ENCODE results near the gene DYNC1LI2.

DYNC1LI2 gene

GRCh38 chr16:66701516-66701915 is 49.9 kb downstream of the DYNC1LI2 start:
- no peak for DNase-seq (ENCODE audit: low read depth)
- TF ChIP-seq POLR2A (IDR thresholded peaks at IDR 0.05; ENCODE audit: extremely low read depth, insufficient read length): no peak
- TF ChIP-seq MYC (IDR thresholded peaks at IDR 0.05; ENCODE audit: low read depth, low read length): no peak
- H3K4me3 ChIP-seq (ENCODE audit: low read depth, low read length): no peak overlapping the region

GRCh38 chr16:66701026-66701425 is 50.4 kb downstream of the DYNC1LI2 start:
- DNase-seq (ENCODE audit: low read depth): no peak

GRCh38 chr16:66699898-66700297 is 51.5 kb downstream of the DYNC1LI2 start:
- no peak for DNase-seq (ENCODE audit: low read depth)
- TF ChIP-seq POLR2A (IDR thresholded peaks at IDR 0.05; ENCODE audit: extremely low read depth, insufficient read length): no peak
- no peak for TF ChIP-seq MYC (IDR thresholded peaks at IDR 0.05; ENCODE audit: low read depth, low read length)
- TF ChIP-seq MAX (IDR thresholded peaks at IDR 0.05; ENCODE audit: low read depth, low read length): no peak
- no peak for TF ChIP-seq CTCF (IDR thresholded peaks at IDR 0.05; ENCODE audit: low read depth, low read length)

More at GRCh38 chr16:66701026-66701425, 50.4 kb downstream of the DYNC1LI2 start:
- H3K4me3 ChIP-seq (ENCODE audit: low read depth, low read length): no peak overlapping the region
- TF ChIP-seq POLR2A (IDR thresholded peaks at IDR 0.05; ENCODE audit: extremely low read depth, insufficient read length): no peak
- TF ChIP-seq MAX (IDR thresholded peaks at IDR 0.05; ENCODE audit: low read depth, low read length): no peak
- TF ChIP-seq CTCF (IDR thresholded peaks at IDR 0.05; ENCODE audit: low read depth, low read length): no peak
- no peak for TF ChIP-seq MYC (IDR thresholded peaks at IDR 0.05; ENCODE audit: low read depth, low read length)

GRCh38 chr16:66698046-66698445 is 53.4 kb downstream of the DYNC1LI2 start:
- no peak overlapping the region for H3K4me3 ChIP-seq (ENCODE audit: low read depth, low read length)
- TF ChIP-seq CTCF (IDR thresholded peaks at IDR 0.05; ENCODE audit: low read depth, low read length) (no peak), MYC (IDR thresholded peaks at IDR 0.05; ENCODE audit: low read depth, low read length) (no peak), MAX (IDR thresholded peaks at IDR 0.05; ENCODE audit: low read depth, low read length) (no peak), POLR2A (IDR thresholded peaks at IDR 0.05; ENCODE audit: extremely low read depth, insufficient read length) (no peak)
- no peak for DNase-seq (ENCODE audit: low read depth)

More at GRCh38 chr16:66699898-66700297, 51.5 kb downstream of the DYNC1LI2 start:
- no peak overlapping the region for H3K4me3 ChIP-seq (ENCODE audit: low read depth, low read length)

GRCh38 chr16:66696669-66697630 is 54.5 kb downstream of the DYNC1LI2 start, which contains the start of gene CMTM4:
Gene CMTM4, minus strand, starts transcription at chr16:66696743. Its CDS starts 218 bp downstream, at chr16:66696525.
- H3K4me3 ChIP-seq (ENCODE audit: low read depth, low read length): peak within 1 kb of the TSS; percentile 68
- peak; percentile 86 for DNase-seq (ENCODE audit: low read depth)
- no peak for TF ChIP-seq MYC (IDR thresholded peaks at IDR 0.05; ENCODE audit: low read depth, low read length)
- no peak for TF ChIP-seq MAX (IDR thresholded peaks at IDR 0.05; ENCODE audit: low read depth, low read length)
- no peak for TF ChIP-seq POLR2A (IDR thresholded peaks at IDR 0.05; ENCODE audit: extremely low read depth, insufficient read length)
- TF ChIP-seq CTCF (IDR thresholded peaks at IDR 0.05; ENCODE audit: low read depth, low read length): no peak
